GM12891 (cell line): ENCODE results near the gene CEP63.

ENCODE experiments used
- PAX5 ChIP-seq: IDR thresholded peaks from 2 replicates; pipeline ENCODE4 v1.6.1; 2011; ENCODE audit warnings: low read length, moderate library complexity, mild to moderate bottlenecking; ENCODE audit not compliant: insufficient read depth, severe bottlenecking
- POLR2A ChIP-seq: IDR thresholded peaks from 2 replicates; pipeline ENCODE4 v1.6.1; 2011; ENCODE audit warnings: low read depth, low read length, control low read depth
- POLR2AphosphoS5 ChIP-seq: IDR thresholded peaks from 2 replicates; pipeline ENCODE4 v1.6.1; 2011; ENCODE audit warnings: low read depth, low read length, control low read depth
- POU2F2 ChIP-seq: IDR thresholded peaks from 2 replicates; pipeline ENCODE4 v1.6.1; 2011; ENCODE audit warnings: low read depth, mild to moderate bottlenecking, control low read depth, low read length, moderate library complexity
- SPI1 ChIP-seq: IDR thresholded peaks from 2 replicates; pipeline ENCODE4 v1.6.1; 2011; ENCODE audit warnings: low read depth, low read length, control low read depth
- TAF1 ChIP-seq: IDR thresholded peaks from 2 replicates; pipeline ENCODE4 v1.6.1; 2011; ENCODE audit warnings: low read depth, low read length, control low read depth

DNA sequence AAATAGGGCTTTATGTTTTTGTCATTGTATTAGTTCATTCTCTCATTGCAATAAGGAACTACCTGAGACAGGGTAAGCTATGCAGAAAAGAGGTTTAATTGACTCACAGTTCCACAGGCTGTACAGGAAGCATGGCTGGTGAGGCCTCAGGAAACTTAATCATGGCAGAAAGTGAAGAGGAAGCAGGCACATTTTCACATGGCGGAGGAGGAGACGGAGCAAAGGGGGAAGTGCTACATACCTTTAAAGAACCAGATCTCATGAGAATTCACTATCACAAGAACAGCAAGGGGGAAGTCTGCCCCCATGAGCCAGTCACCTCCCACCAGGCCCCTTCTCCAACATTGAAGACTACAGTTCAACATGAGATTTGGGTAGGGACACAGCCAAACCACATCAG, 25.6 kb downstream of the CEP63 start:
- TF ChIP-seq POLR2A, result no peak
- no peak for TF ChIP-seq POLR2AphosphoS5
- TF ChIP-seq TAF1, result no peak
- no peak for TF ChIP-seq PAX5
- TF ChIP-seq POU2F2, result no peak
- TF ChIP-seq SPI1, result no peak
